ENCODE results near the gene SYT1.

DNA sequence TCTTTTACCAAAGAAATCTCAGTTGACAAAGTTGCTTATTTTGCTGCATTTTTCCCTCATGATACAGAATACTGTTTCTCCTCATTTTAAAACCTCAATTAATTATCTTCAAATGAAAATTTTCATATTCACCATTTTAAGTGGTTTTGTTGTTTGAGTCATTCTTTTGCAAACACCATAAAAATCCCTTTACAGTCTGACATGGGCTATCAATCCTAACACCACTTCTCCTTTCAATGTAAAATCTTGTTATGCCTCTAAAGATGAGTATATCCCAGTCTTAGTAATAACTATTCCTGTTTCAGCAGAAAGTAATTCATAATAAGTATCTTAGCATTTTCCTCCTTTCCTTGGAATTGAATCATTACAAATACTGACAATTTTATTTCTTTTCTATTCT, 192.2 kb downstream of the SYT1 start:
- TF ChIP-seq POLR2A (IDR thresholded peaks at IDR 0.05; ENCODE audit: borderline replicate concordance, extremely low read depth, insufficient read depth, insufficient read length): no peak
- TF ChIP-seq, protein P1, sequence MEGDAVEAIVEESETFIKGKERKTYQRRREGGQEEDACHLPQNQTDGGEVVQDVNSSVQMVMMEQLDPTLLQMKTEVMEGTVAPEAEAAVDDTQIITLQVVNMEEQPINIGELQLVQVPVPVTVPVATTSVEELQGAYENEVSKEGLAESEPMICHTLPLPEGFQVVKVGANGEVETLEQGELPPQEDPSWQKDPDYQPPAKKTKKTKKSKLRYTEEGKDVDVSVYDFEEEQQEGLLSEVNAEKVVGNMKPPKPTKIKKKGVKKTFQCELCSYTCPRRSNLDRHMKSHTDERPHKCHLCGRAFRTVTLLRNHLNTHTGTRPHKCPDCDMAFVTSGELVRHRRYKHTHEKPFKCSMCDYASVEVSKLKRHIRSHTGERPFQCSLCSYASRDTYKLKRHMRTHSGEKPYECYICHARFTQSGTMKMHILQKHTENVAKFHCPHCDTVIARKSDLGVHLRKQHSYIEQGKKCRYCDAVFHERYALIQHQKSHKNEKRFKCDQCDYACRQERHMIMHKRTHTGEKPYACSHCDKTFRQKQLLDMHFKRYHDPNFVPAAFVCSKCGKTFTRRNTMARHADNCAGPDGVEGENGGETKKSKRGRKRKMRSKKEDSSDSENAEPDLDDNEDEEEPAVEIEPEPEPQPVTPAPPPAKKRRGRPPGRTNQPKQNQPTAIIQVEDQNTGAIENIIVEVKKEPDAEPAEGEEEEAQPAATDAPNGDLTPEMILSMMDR (IDR thresholded peaks at IDR 0.05 in 2 of 3, conservative IDR thresholded peaks at IDR 0.05 in 1 of 3; ENCODE audit: borderline replicate concordance in 1 of 3, insufficient read depth in 1 of 3, low read depth in 2 of 3, low read length in 2 of 3): no peak
- no peak for TF ChIP-seq YY1 (IDR thresholded peaks at IDR 0.05; ENCODE audit: extremely low read depth, insufficient replicate concordance, low read depth, low read length)
- no peak for TF ChIP-seq TCF7L2 (IDR thresholded peaks at IDR 0.05; ENCODE audit: borderline replicate concordance, extremely low read depth, insufficient read depth, insufficient read length)
- TF ChIP-seq EZH2 (IDR thresholded peaks at IDR 0.05): no peak

All from HCT116 (cell line).